Astrocyte of the cerebellum (primary cell): ENCODE data around the gene ZNF652.
"Not testable (repeated sequence)": the region's sequence is repeated elsewhere in the genome, so short reads cannot be mapped to it uniquely, and the experiment has no call there.

Experiments used
- DNase-seq: peaks from one replicate; pipeline ENCODE4 v3.0.0-alpha.2; 2011; ENCODE audit warnings: low read depth
- H3K4me3 ChIP-seq: 2 replicates; pipeline ENCODE4 v1.5.1; 2011; ENCODE audit warnings: mild to moderate bottlenecking, low read depth, low read length, moderate library complexity
- in situ Hi-C: cut with HindIII; loops from 2 replicates; pipeline ENCODE4 v1.10.0; 2017; ENCODE audit warnings: low sequenced_read_pairs
- TF ChIP-seq, protein P1 (sequence below): IDR thresholded peaks from 2 replicates; pipeline ENCODE4 v1.5.1; 2012; ENCODE audit warnings: low read length, low read depth, moderate library complexity, mild to moderate bottlenecking; ENCODE audit errors: missing control alignments

Gene ZNF652

DNA sequence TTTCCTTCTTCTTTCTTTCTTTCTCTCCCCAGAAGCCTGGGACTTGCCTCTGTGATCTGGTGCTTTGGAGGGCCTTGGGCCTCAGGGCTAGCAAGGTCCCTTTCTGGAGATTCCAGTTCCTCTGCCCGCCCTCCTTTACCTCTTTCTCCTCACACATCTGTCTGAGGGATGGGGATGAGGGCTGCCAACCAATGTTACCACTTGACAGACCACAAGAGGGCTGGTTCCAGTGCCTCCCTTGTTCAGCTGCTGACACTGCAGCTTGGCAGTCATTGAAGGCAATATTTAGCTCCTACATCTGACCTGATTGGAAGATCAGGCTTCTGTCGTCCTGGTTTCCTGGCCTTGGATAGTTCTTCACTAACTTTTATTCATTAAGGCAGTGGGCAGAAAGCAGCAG is 3.6 kb upstream of the ZNF652 start:
- in situ Hi-C loops = no loop called here
- no peak for DNase-seq
- no peak overlapping the region for H3K4me3 ChIP-seq
- TF ChIP-seq, protein P1, sequence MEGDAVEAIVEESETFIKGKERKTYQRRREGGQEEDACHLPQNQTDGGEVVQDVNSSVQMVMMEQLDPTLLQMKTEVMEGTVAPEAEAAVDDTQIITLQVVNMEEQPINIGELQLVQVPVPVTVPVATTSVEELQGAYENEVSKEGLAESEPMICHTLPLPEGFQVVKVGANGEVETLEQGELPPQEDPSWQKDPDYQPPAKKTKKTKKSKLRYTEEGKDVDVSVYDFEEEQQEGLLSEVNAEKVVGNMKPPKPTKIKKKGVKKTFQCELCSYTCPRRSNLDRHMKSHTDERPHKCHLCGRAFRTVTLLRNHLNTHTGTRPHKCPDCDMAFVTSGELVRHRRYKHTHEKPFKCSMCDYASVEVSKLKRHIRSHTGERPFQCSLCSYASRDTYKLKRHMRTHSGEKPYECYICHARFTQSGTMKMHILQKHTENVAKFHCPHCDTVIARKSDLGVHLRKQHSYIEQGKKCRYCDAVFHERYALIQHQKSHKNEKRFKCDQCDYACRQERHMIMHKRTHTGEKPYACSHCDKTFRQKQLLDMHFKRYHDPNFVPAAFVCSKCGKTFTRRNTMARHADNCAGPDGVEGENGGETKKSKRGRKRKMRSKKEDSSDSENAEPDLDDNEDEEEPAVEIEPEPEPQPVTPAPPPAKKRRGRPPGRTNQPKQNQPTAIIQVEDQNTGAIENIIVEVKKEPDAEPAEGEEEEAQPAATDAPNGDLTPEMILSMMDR = no peak

DNA sequence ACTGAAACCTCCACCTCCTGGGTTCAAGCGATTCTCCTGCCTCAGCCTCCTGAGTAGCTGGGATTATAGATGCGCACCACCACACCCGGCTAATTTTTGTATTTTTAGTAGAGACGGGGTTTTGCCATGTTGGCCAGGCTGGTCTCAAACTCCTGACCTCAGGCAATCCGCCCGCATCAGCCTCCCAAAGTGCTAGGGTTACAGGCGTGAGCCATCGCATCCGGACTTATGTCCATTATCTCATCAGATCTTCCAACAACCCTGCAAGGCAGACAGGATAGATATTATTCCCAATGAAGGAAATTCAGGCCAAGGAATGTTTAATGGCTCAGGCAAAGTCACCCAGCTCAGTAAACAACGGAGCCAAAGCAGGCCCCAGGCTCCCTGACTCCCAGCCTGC is 3.1 kb upstream of the ZNF652 start:
- in situ Hi-C loops, H3K4me3 ChIP-seq, DNase-seq: not testable (repeated sequence)

DNA sequence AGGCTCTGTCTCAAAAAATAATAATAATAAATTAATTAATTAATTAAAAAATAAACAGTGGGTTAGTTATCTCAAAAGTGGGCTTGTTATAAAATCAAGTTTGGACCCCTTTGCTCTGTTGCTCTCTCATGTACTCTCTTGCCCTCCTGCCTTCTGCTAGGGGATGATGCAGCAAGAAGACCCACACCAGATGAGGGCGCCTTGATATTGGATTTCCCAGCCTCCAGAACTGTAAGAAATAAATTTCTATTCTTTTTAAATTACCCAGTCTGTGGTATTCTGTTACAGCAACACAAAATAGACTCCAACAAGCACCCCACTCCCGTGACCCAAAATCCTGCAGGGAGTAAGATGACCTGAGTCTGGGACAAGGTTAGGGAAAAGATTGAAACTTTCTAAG is 2.1 kb upstream of the ZNF652 start:
- in situ Hi-C loops = no loop called here
- no peak for DNase-seq
- TF ChIP-seq, protein P1 = no peak
- no peak overlapping the region for H3K4me3 ChIP-seq

DNA sequence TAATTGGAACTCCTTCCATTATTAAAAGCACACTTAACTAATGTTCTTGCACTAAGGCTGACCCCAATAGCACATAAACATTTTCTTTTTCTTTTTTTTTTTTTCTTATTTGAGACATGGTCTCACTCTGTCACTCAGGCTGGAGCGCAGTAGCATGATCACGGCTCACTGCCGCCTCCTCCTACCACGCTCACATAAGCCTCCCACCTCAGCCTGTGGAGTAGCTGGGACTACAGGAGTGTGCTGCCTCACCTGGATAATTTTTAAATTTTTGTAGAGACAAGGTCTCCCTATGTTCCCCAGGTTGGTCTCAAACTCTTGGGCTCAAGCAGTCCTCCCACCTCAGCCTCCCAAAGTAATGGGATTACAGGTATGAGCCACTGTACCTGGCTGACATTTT is 1.2 kb upstream of the ZNF652 start:
- TF ChIP-seq, protein P1 = no peak
- no peak for DNase-seq
- no peak overlapping the region for H3K4me3 ChIP-seq
- in situ Hi-C loops = no loop called here

DNA sequence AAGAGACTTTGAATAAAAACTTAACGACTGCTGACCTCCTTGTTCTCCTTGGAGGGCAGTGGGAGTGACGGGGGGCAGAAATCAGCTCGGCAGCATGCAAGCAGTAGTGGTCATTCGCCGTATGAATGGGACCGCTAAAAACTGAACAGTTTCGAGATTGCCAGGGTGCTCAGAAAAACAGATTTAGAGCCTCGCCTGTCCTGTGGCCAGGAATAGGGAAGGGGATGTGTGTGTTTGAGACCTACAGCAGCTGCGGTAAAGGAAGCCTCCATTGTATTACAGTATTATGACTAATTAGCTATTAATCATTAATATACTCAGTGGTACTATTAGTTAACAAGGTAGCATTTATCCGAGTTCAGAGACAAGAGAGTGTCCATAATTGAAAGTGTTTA is 670 bp upstream of the ZNF652 start:
- no peak for DNase-seq
- H3K4me3 ChIP-seq = peak overlapping the region; percentile 88
- in situ Hi-C loops = no loop called here
- TF ChIP-seq, protein P1 = no peak

DNA sequence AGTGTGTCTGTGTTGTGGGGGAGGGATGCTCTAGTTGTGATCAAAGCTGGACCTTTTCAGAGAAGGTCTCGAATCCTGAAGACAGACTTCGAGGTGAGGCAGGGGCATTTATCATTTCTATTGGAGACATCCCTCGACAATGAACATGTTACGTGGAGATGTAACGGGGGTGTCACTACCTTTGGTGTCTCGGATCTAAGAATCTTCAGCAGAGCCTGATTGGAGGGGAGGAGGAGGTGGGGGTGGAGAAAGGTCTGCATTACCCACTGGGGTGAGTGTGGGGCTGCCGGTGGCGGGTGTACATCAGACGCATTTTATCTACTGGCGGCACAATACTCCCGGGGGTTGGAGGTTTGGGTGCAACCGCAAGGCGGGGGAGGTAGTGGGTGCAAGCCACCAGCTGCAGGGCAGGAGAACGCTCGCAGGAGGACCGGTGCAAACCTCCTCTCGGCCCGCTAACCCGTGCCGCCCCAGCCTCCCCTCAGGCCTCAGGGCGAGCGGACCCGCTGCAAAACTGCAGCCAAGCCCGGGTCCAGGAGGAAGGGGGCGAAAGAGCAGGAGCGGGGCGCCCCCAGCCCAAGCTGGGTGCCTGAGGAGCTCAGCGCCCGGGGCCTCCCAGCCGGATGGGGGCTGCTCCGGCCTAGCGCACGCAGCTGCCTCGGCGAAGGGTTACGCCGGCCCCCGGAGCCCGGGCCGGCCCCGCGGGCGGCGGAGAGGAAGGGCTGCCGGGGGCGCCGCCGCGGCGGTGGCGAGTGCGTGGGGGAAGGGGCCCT is 735 bp downstream of the ZNF652 start:
- in situ Hi-C loops = no loop called here

DNA sequence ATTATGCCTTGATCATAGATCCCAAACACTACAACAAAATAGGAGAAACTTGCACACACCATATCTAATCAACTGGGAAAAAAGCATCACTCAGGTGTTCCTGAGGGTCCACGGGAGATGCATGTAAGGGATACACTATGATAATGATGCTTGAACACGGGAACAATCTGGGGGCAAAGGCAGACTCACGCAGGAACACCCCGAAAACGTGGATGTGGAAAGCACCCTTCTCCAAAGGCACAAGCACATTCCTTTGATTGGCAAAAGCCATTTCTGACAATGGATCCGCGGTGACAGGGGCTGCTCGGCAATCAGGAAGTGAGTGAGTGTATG is 1.3 kb downstream of the ZNF652 start:
- DNase-seq = no peak

More for the DNA sequence above, 735 bp downstream of the ZNF652 start:
- peak overlapping the region; percentile 88 for H3K4me3 ChIP-seq
- no peak for DNase-seq
- TF ChIP-seq, protein P1 = no peak

More for the DNA sequence above, 1.3 kb downstream of the ZNF652 start:
- in situ Hi-C loops = no loop called here
- peak overlapping the region; percentile 88 for H3K4me3 ChIP-seq
- TF ChIP-seq, protein P1 = no peak
